ENCODE data around the gene HLA-DQA1. TPM values are rescaled to one million over a fixed set of nuclear protein-coding genes. Genes with fewer than 3 reads are reported as not detected.

HLA-DQA1 gene
- total RNA-seq, 3 donors from 2014 or later (not counting 1 experiment from before 2014, with no cell fraction given): 7.0 to 46.7 (median 39.9) TPM

DNA sequence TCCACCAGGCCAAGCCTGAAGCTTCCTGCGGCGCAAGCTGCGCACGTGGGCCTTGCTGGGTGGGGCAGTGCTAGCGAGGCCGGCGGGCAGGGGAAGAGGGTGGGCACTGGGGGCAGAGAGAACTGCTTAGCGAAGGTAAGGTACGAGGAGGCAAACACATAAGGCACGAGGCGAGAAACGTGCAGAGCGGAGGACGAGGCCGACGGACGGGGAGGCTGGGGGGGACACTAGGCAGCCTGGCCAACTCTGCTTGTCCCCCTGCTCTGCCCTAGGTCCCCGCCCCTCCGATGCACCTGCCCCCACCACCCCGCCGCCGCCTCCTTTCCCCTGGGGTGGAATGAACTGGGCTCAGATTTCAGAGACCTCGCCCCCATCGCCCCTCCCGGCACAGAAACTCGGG is 27.1 kb downstream of the HLA-DQA1 start:
- DNase-seq: no peak
- WGBS (ENCODE audit: insufficient coverage): 2% methylated on average over 15 of the region's 26 CpGs
- H3K4me3 ChIP-seq (ENCODE audit: low read length): no peak overlapping the region
- Mint-ChIP-seq H3K27me3 (ENCODE audit: low read depth in 2 of 2) (peaks cover 11 to 38% of the 10 kb centered on the region in 2 donors), H3K27ac (peak overlapping the region in 1 of 2 donors; percentile 92), H3K4me3 (peak overlapping the region; percentile 79), H3K4me1 (peaks cover 29 to 47% of the 10 kb centered on the region in 2 donors), H3K36me3 (no peaks in the 10 kb centered on the region), H3K9me3 (no peaks in the 10 kb centered on the region)
- intact Hi-C loops (cut with micrococcal nuclease): no loop called here
- H3K27me3 ChIP-seq (ENCODE audit: control insufficient read depth, insufficient read depth, low read length): no peaks in the 10 kb centered on the region
- no peaks in the 10 kb centered on the region for H3K9me3 ChIP-seq (ENCODE audit: control insufficient read depth, insufficient read depth, low read length)
- no peaks in the 10 kb centered on the region for H3K36me3 ChIP-seq (ENCODE audit: control insufficient read depth, insufficient read depth, low read length)
- TF ChIP-seq, protein P1, sequence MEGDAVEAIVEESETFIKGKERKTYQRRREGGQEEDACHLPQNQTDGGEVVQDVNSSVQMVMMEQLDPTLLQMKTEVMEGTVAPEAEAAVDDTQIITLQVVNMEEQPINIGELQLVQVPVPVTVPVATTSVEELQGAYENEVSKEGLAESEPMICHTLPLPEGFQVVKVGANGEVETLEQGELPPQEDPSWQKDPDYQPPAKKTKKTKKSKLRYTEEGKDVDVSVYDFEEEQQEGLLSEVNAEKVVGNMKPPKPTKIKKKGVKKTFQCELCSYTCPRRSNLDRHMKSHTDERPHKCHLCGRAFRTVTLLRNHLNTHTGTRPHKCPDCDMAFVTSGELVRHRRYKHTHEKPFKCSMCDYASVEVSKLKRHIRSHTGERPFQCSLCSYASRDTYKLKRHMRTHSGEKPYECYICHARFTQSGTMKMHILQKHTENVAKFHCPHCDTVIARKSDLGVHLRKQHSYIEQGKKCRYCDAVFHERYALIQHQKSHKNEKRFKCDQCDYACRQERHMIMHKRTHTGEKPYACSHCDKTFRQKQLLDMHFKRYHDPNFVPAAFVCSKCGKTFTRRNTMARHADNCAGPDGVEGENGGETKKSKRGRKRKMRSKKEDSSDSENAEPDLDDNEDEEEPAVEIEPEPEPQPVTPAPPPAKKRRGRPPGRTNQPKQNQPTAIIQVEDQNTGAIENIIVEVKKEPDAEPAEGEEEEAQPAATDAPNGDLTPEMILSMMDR (IDR thresholded peaks at IDR 0.05): no peak
- ATAC-seq: no peak
- no peak overlapping the region for H3K27ac ChIP-seq (ENCODE audit: low read length)
- peaks cover 14% of the 10 kb centered on the region for H3K4me1 ChIP-seq (ENCODE audit: control insufficient read depth, insufficient read depth, low read length)

DNA sequence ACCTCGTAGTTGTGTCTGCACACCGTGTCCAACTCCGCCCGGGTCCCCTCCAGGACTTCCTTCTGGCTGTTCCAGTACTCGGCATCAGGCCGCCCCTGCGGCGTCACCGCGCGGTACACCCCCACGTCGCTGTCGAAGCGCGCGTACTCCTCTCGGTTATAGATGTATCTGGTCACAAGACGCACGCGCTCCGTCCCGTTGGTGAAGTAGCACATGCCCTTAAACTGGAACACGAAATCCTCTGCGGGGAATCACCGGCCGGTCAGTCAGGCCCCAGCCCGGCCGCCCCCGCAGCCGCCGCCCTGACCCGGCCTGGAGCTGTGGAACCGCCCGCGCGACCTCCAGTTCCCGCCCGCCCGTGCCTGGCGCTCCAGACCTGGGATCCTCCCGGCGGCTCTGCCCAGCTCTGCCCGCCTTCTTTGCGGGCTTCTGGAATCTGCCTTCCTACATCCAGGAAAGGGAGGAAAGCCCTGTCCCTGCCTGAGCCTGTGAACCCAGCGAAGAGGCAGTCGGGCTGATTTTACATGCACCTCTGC is 27.7 kb downstream of the HLA-DQA1 start:
- Histone ChIP-seq H3K4me3 (ENCODE audit: low read length) (peak overlapping the region; percentile 43), H3K27ac (ENCODE audit: low read length) (peak overlapping the region; percentile 77), H3K27me3 (ENCODE audit: control insufficient read depth, insufficient read depth, low read length) (no peaks in the 10 kb centered on the region), H3K4me1 (ENCODE audit: control insufficient read depth, insufficient read depth, low read length) (peaks cover 14% of the 10 kb centered on the region), H3K36me3 (ENCODE audit: control insufficient read depth, insufficient read depth, low read length) (no peaks in the 10 kb centered on the region), H3K9me3 (ENCODE audit: control insufficient read depth, insufficient read depth, low read length) (no peaks in the 10 kb centered on the region)
- ATAC-seq: peak; percentile 57 to 68 (median 65)
- TF ChIP-seq, protein P1 (IDR thresholded peaks at IDR 0.05): no peak
- H3K9me3 Mint-ChIP-seq: no peaks in the 10 kb centered on the region
- peak; percentile 43 to 68 for DNase-seq
- peaks cover 15 to 43% of the 10 kb centered on the region in 2 donors for H3K27me3 Mint-ChIP-seq (ENCODE audit: low read depth in 2 of 2)
- peaks cover 26 to 44% of the 10 kb centered on the region in 2 donors for H3K4me1 Mint-ChIP-seq
- peak overlapping the region; percentile 85 for H3K4me3 Mint-ChIP-seq
- intact Hi-C loops (cut with micrococcal nuclease): loop anchor here (1.0 kb wide), 1 partner anchor 42 kb away; no protein-coding TSS in a partner anchor
- no peaks in the 10 kb centered on the region for H3K36me3 Mint-ChIP-seq
- peak overlapping the region; percentile 80 to 92 for H3K27ac Mint-ChIP-seq
- WGBS (ENCODE audit: insufficient coverage): 2% methylated on average over 45 of the region's 47 CpGs

DNA sequence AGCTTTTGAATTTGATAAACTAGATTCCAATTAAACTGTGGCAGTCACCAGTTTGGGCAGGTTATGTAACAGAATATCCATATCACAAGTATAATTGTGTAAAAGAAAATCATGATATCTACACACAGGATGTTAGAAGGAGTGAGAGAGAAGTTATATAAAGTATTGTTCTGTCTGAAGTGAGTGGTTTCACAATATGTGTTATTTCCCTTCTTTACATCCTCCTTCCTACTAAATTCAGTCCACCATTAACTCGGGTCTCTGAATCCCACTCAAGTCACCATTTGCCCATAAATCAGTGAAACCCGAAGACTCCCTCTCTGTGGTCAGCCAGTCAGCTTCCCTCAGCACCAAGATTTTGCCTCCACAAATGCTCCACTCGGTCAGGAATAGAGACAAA is 28.5 kb downstream of the HLA-DQA1 start:
- intact Hi-C loops (cut with micrococcal nuclease): loop anchor here (1.0 kb wide), 2 partner anchors 20 to 42 kb away; no protein-coding TSS in a partner anchor

More for the DNA sequence above, 28.5 kb downstream of the HLA-DQA1 start:
- ATAC-seq (peak in 2 of 3 donors; percentile 22 to 63), DNase-seq (peak in 1 of 2 donors; percentile 10)
- Histone ChIP-seq H3K27me3 (ENCODE audit: control insufficient read depth, insufficient read depth, low read length) (no peaks in the 10 kb centered on the region), H3K4me3 (ENCODE audit: low read length) (peak overlapping the region; percentile 43), H3K9me3 (ENCODE audit: control insufficient read depth, insufficient read depth, low read length) (no peaks in the 10 kb centered on the region), H3K36me3 (ENCODE audit: control insufficient read depth, insufficient read depth, low read length) (no peaks in the 10 kb centered on the region), H3K27ac (ENCODE audit: low read length) (peak overlapping the region; percentile 77), H3K4me1 (ENCODE audit: control insufficient read depth, insufficient read depth, low read length) (peaks cover 14% of the 10 kb centered on the region)
- WGBS (ENCODE audit: insufficient coverage): 0% methylated on average over 3 of the region's 3 CpGs
- TF ChIP-seq, protein P1 (IDR thresholded peaks at IDR 0.05): no peak
- H3K27me3 Mint-ChIP-seq (ENCODE audit: low read depth in 2 of 2): peaks cover 17 to 50% of the 10 kb centered on the region in 2 donors
- H3K9me3 Mint-ChIP-seq: no peaks in the 10 kb centered on the region
- peak overlapping the region; percentile 80 to 92 for H3K27ac Mint-ChIP-seq
- peaks cover 23 to 41% of the 10 kb centered on the region in 2 donors for H3K4me1 Mint-ChIP-seq
- H3K4me3 Mint-ChIP-seq: peak overlapping the region; percentile 85
- no peaks in the 10 kb centered on the region for H3K36me3 Mint-ChIP-seq
